ENCODE results near the gene CES2. TPM values are rescaled to one million over a fixed set of nuclear protein-coding genes. Genes with fewer than 3 reads are reported as not detected.
"Not testable (repeated sequence)": the region's sequence is repeated elsewhere in the genome, so short reads cannot be mapped to it uniquely, and the experiment has no call there.

CES2 gene
- total RNA-seq, 1 donor from 2014 or later = 55.7 TPM

DNA sequence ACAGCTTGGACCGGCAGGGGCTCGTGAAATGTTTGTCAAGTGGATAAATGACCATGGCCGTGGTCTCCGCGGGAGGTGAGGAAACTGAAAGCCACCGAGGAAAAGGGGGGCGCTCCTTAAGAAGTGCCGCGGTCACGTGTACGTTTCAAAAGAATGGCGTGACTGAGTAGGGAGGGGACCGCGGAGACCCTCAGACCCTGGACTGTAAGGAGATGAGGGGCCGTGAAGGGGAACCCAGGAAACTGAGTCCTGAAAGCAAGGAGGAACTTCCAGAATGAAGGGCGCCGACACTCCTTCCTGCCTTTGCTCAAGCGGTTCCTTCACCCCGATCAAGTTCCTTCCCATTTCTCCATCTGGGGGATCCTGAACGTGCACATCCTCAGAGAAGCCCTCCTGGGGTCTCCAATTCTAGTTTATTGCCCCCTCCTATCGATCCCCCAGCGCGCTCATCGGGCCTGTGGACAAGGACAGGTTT is 440 bp upstream of the CES2 start:
- DNase-seq (ENCODE audit: extremely low spot score in 2 of 2); H3K9me3 ChIP-seq; intact Hi-C loops (cut with DNase I); H3K27me3 ChIP-seq: not testable (repeated sequence)
- H3K4me1 ChIP-seq = peaks cover 55% of the 10 kb centered on the region
- H3K4me3 ChIP-seq = peak overlapping the region; percentile 73 to 94
- H3K27ac ChIP-seq = peak overlapping the region; percentile 90
- H3K36me3 ChIP-seq = peaks cover 0 to 15% of the 10 kb centered on the region in 2 donors
- peak in 1 of 3 experiments; percentile 1 for TF ChIP-seq CTCF (IDR thresholded peaks at IDR 0.05)

GRCh38 chr16:66936462-66936861 is 1.1 kb downstream of the CES2 start:
- H3K27ac ChIP-seq = no peak overlapping the region
- peaks cover 0 to 31% of the 10 kb centered on the region in 2 donors for H3K36me3 ChIP-seq
- H3K9me3 ChIP-seq = no peaks in the 10 kb centered on the region
- intact Hi-C loops (cut with DNase I) = no loop called here
- H3K4me3 ChIP-seq = peak overlapping the region; percentile 73 to 94
- DNase-seq (ENCODE audit: extremely low spot score in 2 of 2) = no peak
- no peaks in the 10 kb centered on the region for H3K27me3 ChIP-seq
- TF ChIP-seq POLR2A (IDR thresholded peaks at IDR 0.05) (no peak), POLR2AphosphoS5 (IDR thresholded peaks at IDR 0.05; ENCODE audit: insufficient read depth in 1 of 2, low read depth in 1 of 2) (no peak), CTCF (IDR thresholded peaks at IDR 0.05) (no peak)
- H3K4me1 ChIP-seq = peaks cover 55% of the 10 kb centered on the region

GRCh38 chr16:66936889-66937554 is 1.7 kb downstream of the CES2 start:
- intact Hi-C loops (cut with DNase I) = no loop called here
- Histone ChIP-seq H3K27ac (no peak overlapping the region), H3K4me3 (no peak overlapping the region), H3K36me3 (peaks cover 0 to 37% of the 10 kb centered on the region in 2 donors), H3K4me1 (peaks cover 53% of the 10 kb centered on the region), H3K9me3 (no peaks in the 10 kb centered on the region), H3K27me3 (no peaks in the 10 kb centered on the region)
- no peak for TF ChIP-seq POLR2A (IDR thresholded peaks at IDR 0.05)
- no peak for TF ChIP-seq CTCF (IDR thresholded peaks at IDR 0.05)
- TF ChIP-seq POLR2AphosphoS5 (IDR thresholded peaks at IDR 0.05; ENCODE audit: insufficient read depth in 1 of 2, low read depth in 1 of 2) = no peak
- DNase-seq (ENCODE audit: extremely low spot score in 2 of 2) = no peak

DNA sequence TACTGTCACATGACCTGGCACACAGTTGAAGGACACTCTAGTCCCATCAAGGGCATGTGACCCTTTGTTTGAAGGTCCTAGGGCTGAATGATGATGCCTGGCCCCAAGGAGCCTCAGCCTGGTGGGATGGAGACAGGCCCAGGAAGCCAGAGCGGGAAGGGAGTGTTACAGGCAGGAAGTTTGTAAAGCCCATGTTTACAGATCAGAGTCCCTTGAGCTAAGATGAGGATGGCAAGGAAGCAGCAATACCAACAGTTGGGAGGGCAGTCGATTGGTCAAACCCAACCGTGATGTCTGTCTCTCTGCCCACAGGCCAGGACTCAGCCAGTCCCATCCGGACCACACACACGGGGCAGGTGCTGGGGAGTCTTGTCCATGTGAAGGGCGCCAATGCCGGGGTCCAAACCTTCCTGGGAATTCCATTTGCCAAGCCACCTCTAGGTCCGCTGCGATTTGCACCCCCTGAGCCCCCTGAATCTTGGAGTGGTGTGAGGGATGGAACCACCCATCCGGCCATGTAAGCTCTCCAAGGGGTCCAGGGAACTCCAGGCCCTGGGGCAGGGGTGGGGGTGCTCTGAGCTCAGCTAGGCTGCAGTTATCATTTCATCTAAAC is 2.5 kb downstream of the CES2 start:
- no peak for DNase-seq (ENCODE audit: extremely low spot score in 2 of 2)
- no peaks in the 10 kb centered on the region for H3K27me3 ChIP-seq
- H3K27ac ChIP-seq = no peak overlapping the region
- H3K4me3 ChIP-seq = no peak overlapping the region
- intact Hi-C loops (cut with DNase I) = no loop called here
- no peak for TF ChIP-seq POLR2AphosphoS5 (IDR thresholded peaks at IDR 0.05; ENCODE audit: insufficient read depth in 1 of 2, low read depth in 1 of 2)
- no peak for TF ChIP-seq CTCF (IDR thresholded peaks at IDR 0.05)
- no peak for TF ChIP-seq POLR2A (IDR thresholded peaks at IDR 0.05)
- peaks cover 0 to 45% of the 10 kb centered on the region in 2 donors for H3K36me3 ChIP-seq
- peaks cover 45% of the 10 kb centered on the region for H3K4me1 ChIP-seq
- H3K9me3 ChIP-seq = no peaks in the 10 kb centered on the region

GRCh38 chr16:66939366-66939765 is 4.0 kb downstream of the CES2 start:
- no peaks in the 10 kb centered on the region for H3K9me3 ChIP-seq
- H3K4me1 ChIP-seq = peaks cover 34% of the 10 kb centered on the region
- no peaks in the 10 kb centered on the region for H3K27me3 ChIP-seq
- intact Hi-C loops (cut with DNase I) = no loop called here
- no peak overlapping the region for H3K4me3 ChIP-seq
- TF ChIP-seq CTCF (IDR thresholded peaks at IDR 0.05) (no peak), POLR2AphosphoS5 (IDR thresholded peaks at IDR 0.05; ENCODE audit: insufficient read depth in 1 of 2, low read depth in 1 of 2) (no peak), POLR2A (IDR thresholded peaks at IDR 0.05) (no peak)
- peaks cover 0 to 57% of the 10 kb centered on the region in 2 donors for H3K36me3 ChIP-seq
- no peak overlapping the region for H3K27ac ChIP-seq
- no peak for DNase-seq (ENCODE audit: extremely low spot score in 2 of 2)
